ENCODE measurements around the gene NME3.

The NME3 gene

GRCh38 chr16:1721372-1721771, 50.0 kb downstream of the NME3 start:
- DNase-seq = no peak

All from NCI-H1694 (cell line).